HEK293 (cell line): ENCODE results near the gene FAM78B.

Experiments
- ATF2 ChIP-seq: fragments of 450-650 bp; formaldehyde crosslinking; IDR thresholded peaks from 2 replicates; pipeline ENCODE4 v1.5.1; 2016; ENCODE audit warnings: missing biosample characterization, missing genetic modification characterization, low read depth
- CTCF ChIP-seq: fragments of 450-650 bp; formaldehyde crosslinking; IDR thresholded peaks from 2 replicates; pipeline ENCODE4 v1.5.1; 2016; ENCODE audit warnings: missing biosample characterization, missing genetic modification characterization
- HIC1 ChIP-seq: fragments of 450-650 bp; formaldehyde crosslinking; IDR thresholded peaks from 2 replicates; pipeline ENCODE4 v1.5.1; 2016; ENCODE audit warnings: missing biosample characterization, missing genetic modification characterization
- HOXA7 ChIP-seq: sonication (generic); formaldehyde crosslinking; IDR thresholded peaks from 2 replicates; pipeline ENCODE4 v1.8.1; 2022; ENCODE audit warnings: missing genetic modification reagents, borderline replicate concordance
- ZNF114 ChIP-seq: fragments of 450-650 bp; formaldehyde crosslinking; IDR thresholded peaks from 2 replicates; pipeline ENCODE4 v1.5.0; 2017; ENCODE audit warnings: missing biosample characterization, missing genetic modification characterization
- ZNF510 ChIP-seq: fragments of 450-650 bp; formaldehyde crosslinking; IDR thresholded peaks from 2 replicates; pipeline ENCODE4 v1.5.1; 2018; ENCODE audit warnings: mild to moderate bottlenecking, missing genetic modification characterization, missing biosample characterization; ENCODE audit not compliant: insufficient replicate concordance
- ZNF513 ChIP-seq: fragments of 450-650 bp; IDR thresholded peaks from 2 replicates; pipeline ENCODE4 v1.5.1; 2018; ENCODE audit warnings: missing biosample characterization, missing genetic modification characterization
- ZNF555 ChIP-seq: fragments of 450-650 bp; formaldehyde crosslinking; conservative IDR thresholded peaks from 2 replicates; pipeline ENCODE4 v1.5.1; 2017; ENCODE audit warnings: missing biosample characterization, mild to moderate bottlenecking, missing genetic modification characterization, inconsistent platforms
- ZNF747 ChIP-seq: fragments of 450-650 bp; formaldehyde crosslinking; IDR thresholded peaks from 2 replicates; pipeline ENCODE4 v1.5.1; 2016; ENCODE audit warnings: missing biosample characterization, missing genetic modification characterization
- ZNF791 ChIP-seq: fragments of 450-650 bp; formaldehyde crosslinking; IDR thresholded peaks from 2 replicates; pipeline ENCODE4 v1.5.1; 2016; ENCODE audit warnings: missing biosample characterization, missing genetic modification characterization
- ZXDB ChIP-seq: fragments of 450-650 bp; formaldehyde crosslinking; IDR thresholded peaks from 2 replicates; pipeline ENCODE4 v1.5.1; 2016; ENCODE audit warnings: missing biosample characterization, missing genetic modification characterization

GRCh38 chr1:166026555-166026954, 140.2 kb downstream of the FAM78B start:
- TF ChIP-seq ZXDB (tag by site-specific recombination) (no peak), ZNF555 (tag by site-specific recombination) (no peak), ZNF513 (tag by site-specific recombination) (no peak), ZNF791 (no peak), CTCF (no peak), ATF2 (tag by site-specific recombination) (no peak), ZNF747 (tag by site-specific recombination) (no peak), ZNF114 (no peak), HOXA7 (CRISPR knock-in tag) (no peak), HIC1 (tag by site-specific recombination) (no peak), ZNF510 (tag by site-specific recombination) (no peak)
